ENCODE measurements around the gene AGXT2. TPM values are rescaled to one million over a fixed set of nuclear protein-coding genes. Genes with fewer than 3 reads are reported as not detected.

AGXT2 gene
- total and polyA plus RNA-seq, 9 of the 15 experiments (the other 6 are each of a cell fraction or from before 2014, with no cell fraction given) = not detected

DNA sequence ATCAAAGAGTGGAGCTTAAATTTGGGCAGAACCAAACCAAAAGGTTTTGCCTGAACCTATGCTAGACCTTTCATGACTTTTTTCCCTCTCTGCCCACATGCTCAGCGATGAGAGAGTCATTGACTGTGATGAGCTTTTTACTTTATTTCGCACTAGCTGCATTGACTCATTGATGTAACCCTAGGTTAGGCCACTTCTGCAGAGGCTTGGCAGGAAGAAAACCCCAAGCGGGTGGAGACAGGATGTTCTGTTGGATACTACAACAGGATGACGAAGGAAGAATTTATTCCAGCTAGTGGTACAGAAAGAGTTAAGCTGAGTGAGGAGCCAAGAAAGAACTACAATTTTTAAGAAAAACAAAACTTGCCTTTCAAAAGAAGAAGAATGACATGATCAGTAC, 18.4 kb downstream of the AGXT2 start:
- Histone ChIP-seq H4K20me1 (replicated peaks; ENCODE audit: control insufficient read depth, insufficient read depth, low read length) (no peaks in the 10 kb centered on the region), H3K9ac (ENCODE audit: insufficient read depth in 1 of 2, low read depth in 2 of 2, low read length in 2 of 2) (no peak overlapping the region), H3K27ac (ENCODE audit: extremely low read depth, low read depth, low read length) (no peak overlapping the region), H3K4me2 (ENCODE audit: insufficient read depth, low read length) (no peak overlapping the region), H2AFZ (ENCODE audit: low read depth, low read length) (no peak overlapping the region), H3K9me1 (ENCODE audit: control insufficient read depth, insufficient read depth, low read length) (no peaks in the 10 kb centered on the region), H3K4me1 (replicated peaks in 1 of 2; ENCODE audit: control insufficient read depth in 2 of 2, insufficient read depth in 2 of 2, low read length in 2 of 2) (no peaks in the 10 kb centered on the region), H3K79me2 (ENCODE audit: control insufficient read depth, insufficient read depth, low read length) (no peaks in the 10 kb centered on the region), H3K9me3 (replicated peaks; ENCODE audit: control insufficient read depth, insufficient read depth, low read depth, low read length) (no peaks in the 10 kb centered on the region), H3K4me3 (no peak overlapping the region), H3K27me3 (ENCODE audit: control insufficient read depth in 2 of 2, insufficient read depth in 2 of 2, low read length in 2 of 2) (peaks cover 9 to 27% of the 10 kb centered on the region in 2 experiments; a peak in 4 of 5 replicates), H3K36me3 (ENCODE audit: control insufficient read depth, insufficient read depth, low read length) (no peaks in the 10 kb centered on the region)
- intact Hi-C loops (cut with micrococcal nuclease) = no loop called here
- ChIA-PET POLR2A (interaction anchor here (0.8 to 1.6 kb wide), 2 partner anchors 12 to 31 kb away, joined by 3 to 4 read pairs; no protein-coding TSS in a partner anchor), CTCF (ENCODE audit: low intra/inter-chr PET ratio) (no interaction called here)
- BruUV-seq (replicated peaks) = no TSS peak
- ATAC-seq = no peak
- FAIRE-seq = no peak
- WGBS (ENCODE audit: insufficient coverage, low coverage, missing lambda C conversion rate) = 0% methylated on average over 4 of the region's 4 CpGs
- DNase-seq (ENCODE audit: extremely low read depth in 1 of 4, low spot score in 3 of 4) = no peak
- in situ Hi-C loops (cut with MboI) = no loop called here
- TF ChIP-seq, protein P1, sequence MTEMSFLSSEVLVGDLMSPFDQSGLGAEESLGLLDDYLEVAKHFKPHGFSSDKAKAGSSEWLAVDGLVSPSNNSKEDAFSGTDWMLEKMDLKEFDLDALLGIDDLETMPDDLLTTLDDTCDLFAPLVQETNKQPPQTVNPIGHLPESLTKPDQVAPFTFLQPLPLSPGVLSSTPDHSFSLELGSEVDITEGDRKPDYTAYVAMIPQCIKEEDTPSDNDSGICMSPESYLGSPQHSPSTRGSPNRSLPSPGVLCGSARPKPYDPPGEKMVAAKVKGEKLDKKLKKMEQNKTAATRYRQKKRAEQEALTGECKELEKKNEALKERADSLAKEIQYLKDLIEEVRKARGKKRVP (CRISPR knock-in tag; IDR thresholded peaks at IDR 0.05) = no peak
- TF ChIP-seq, protein P2, sequence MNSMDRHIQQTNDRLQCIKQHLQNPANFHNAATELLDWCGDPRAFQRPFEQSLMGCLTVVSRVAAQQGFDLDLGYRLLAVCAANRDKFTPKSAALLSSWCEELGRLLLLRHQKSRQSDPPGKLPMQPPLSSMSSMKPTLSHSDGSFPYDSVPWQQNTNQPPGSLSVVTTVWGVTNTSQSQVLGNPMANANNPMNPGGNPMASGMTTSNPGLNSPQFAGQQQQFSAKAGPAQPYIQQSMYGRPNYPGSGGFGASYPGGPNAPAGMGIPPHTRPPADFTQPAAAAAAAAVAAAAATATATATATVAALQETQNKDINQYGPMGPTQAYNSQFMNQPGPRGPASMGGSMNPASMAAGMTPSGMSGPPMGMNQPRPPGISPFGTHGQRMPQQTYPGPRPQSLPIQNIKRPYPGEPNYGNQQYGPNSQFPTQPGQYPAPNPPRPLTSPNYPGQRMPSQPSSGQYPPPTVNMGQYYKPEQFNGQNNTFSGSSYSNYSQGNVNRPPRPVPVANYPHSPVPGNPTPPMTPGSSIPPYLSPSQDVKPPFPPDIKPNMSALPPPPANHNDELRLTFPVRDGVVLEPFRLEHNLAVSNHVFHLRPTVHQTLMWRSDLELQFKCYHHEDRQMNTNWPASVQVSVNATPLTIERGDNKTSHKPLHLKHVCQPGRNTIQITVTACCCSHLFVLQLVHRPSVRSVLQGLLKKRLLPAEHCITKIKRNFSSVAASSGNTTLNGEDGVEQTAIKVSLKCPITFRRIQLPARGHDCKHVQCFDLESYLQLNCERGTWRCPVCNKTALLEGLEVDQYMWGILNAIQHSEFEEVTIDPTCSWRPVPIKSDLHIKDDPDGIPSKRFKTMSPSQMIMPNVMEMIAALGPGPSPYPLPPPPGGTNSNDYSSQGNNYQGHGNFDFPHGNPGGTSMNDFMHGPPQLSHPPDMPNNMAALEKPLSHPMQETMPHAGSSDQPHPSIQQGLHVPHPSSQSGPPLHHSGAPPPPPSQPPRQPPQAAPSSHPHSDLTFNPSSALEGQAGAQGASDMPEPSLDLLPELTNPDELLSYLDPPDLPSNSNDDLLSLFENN (IDR thresholded peaks at IDR 0.05; ENCODE audit: low read depth in 2 of 2, low read length in 2 of 2) = no peak
- TF ChIP-seq NEUROD1 (IDR thresholded peaks at IDR 0.05; ENCODE audit: borderline replicate concordance, low read depth, low read length, partially characterized antibody) = no peak
- TF ChIP-seq HSF4 (CRISPR knock-in tag; IDR thresholded peaks at IDR 0.05; ENCODE audit: borderline replicate concordance) = no peak
- TF ChIP-seq, protein P3, sequence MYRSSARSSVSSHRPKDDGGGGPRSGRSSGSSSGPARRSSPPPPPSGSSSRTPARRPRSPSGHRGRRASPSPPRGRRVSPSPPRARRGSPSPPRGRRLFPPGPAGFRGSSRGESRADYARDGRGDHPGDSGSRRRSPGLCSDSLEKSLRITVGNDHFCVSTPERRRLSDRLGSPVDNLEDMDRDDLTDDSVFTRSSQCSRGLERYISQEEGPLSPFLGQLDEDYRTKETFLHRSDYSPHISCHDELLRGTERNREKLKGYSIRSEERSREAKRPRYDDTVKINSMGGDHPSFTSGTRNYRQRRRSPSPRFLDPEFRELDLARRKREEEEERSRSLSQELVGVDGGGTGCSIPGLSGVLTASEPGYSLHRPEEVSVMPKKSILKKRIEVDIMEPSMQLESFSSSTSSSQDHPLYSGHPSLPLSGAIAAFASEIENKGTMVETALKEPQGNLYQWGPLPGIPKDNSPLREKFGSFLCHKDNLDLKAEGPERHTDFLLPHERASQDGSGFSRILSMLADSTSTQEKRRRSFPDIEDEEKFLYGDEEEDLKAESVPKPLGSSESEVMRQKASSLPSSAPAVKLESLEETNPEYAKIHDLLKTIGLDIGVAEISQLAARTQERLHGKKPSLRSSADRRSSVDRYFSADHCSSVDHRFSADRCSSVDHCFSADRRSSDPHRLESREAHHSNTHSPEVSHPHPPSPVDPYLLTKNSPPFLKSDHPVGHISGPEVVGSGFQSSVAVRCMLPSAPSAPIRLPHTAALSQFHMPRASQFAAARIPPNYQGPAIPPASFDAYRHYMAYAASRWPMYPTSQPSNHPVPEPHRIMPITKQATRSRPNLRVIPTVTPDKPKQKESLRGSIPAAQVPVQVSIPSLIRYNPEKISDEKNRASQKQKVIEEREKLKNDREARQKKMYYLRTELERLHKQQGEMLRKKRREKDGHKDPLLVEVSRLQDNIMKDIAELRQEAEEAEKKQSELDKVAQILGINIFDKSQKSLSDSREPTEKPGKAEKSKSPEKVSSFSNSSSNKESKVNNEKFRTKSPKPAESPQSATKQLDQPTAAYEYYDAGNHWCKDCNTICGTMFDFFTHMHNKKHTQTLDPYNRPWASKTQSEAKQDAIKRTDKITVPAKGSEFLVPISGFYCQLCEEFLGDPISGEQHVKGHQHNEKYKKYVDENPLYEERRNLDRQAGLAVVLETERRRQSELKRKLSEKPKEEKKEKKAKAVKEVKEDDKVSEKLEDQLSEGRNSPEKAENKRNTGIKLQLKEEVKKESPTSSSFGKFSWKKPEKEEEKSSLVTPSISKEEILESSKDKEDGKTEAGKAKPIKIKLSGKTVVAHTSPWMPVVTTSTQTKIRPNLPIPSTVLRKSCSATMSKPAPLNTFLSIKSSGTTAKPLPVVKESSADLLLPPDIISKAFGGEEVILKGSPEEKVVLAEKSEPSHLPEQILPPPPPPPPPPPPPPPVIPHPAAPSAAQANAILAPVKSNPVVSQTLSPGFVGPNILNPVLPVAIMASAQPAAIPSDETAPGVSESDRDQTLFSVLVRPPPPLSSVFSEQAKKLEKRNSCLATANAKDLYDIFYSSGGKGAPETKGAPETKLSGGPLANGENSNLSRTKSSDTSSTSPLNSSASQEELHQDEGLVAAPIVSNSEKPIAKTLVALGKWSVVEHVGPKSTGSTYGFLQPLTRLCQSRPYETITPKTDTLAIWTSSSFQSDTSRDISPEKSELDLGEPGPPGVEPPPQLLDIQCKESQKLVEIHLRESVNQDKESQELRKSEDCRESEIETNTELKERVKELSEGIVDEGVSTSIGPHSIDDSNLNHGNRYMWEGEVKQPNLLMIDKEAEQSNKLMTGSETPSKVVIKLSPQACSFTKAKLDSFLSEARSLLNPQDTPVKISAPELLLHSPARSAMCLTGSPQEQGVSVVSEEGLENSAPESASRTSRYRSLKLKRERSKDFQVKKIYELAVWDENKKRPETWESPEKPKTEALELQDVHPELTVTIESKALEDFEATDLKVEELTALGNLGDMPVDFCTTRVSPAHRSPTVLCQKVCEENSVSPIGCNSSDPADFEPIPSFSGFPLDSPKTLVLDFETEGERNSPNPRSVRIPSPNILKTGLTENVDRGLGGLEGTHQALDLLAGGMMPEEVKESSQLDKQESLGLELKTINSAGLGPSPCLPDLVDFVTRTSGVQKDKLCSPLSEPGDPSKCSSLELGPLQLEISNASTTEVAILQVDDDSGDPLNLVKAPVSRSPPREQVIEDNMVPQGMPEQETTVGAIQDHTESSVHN (IDR thresholded peaks at IDR 0.05; ENCODE audit: borderline replicate concordance in 1 of 2, low read depth in 1 of 2) = no peak
- no peak for TF ChIP-seq SRSF3 (IDR thresholded peaks at IDR 0.05; ENCODE audit: insufficient read depth, low read length)
- TF ChIP-seq TAF15 (IDR thresholded peaks at IDR 0.05; ENCODE audit: low read depth, low read length) = no peak
- TF ChIP-seq RBM14 (IDR thresholded peaks at IDR 0.05; ENCODE audit: borderline replicate concordance, insufficient read depth, low read depth, low read length) = no peak
- no peak for TF ChIP-seq ZKSCAN8 (CRISPR knock-in tag; IDR thresholded peaks at IDR 0.05)

All from K562 (cell line).